ENCODE data around the gene E2F8. TPM values are rescaled to one million over a fixed set of nuclear protein-coding genes. Genes with fewer than 3 reads are reported as not detected.

The E2F8 gene
- total RNA-seq, 2 experiments from 2014 or later: 53.3 to 59.7 TPM

- Mint-ChIP-seq H3K4me3 (no peak overlapping the region), H3K27me3 (peaks cover 42% of the 10 kb centered on the region), H3K4me1 (peaks cover 26% of the 10 kb centered on the region), H3K9me3 (peaks cover 4% of the 10 kb centered on the region), H3K36me3 (ENCODE audit: low read depth) (peaks cover 11% of the 10 kb centered on the region), H3K27ac (no peak overlapping the region)
- DNase-seq: no peak
- ChIA-PET CTCF (interaction anchor here (0.5 to 2.3 kb wide), 2 partner anchors 9 to 424 kb away, joined by 3 to 8 read pairs; no protein-coding TSS in a partner anchor), POLR2A (interaction anchor here (0.7 kb wide), 1 partner anchor 9 kb away, joined by 4 read pairs; no protein-coding TSS in a partner anchor)
Observed at GRCh38 chr11:19244621-19245020, 3.9 kb upstream of the E2F8 start.

GRCh38 chr11:19244084-19244483 is 3.3 kb upstream of the E2F8 start:
- H3K27me3 Mint-ChIP-seq: peaks cover 37% of the 10 kb centered on the region
- H3K36me3 Mint-ChIP-seq (ENCODE audit: low read depth): peaks cover 15% of the 10 kb centered on the region
- H3K27ac Mint-ChIP-seq: no peak overlapping the region
- ChIA-PET POLR2A (interaction anchor here (0.7 kb wide), 1 partner anchor 8 kb away, joined by 4 read pairs; no protein-coding TSS in a partner anchor), CTCF (interaction anchor here (1.0 kb wide), 1 partner anchor 16 kb away, joined by 3 read pairs; no protein-coding TSS in a partner anchor)
- DNase-seq: no peak
- H3K4me1 Mint-ChIP-seq: peaks cover 30% of the 10 kb centered on the region
- H3K4me3 Mint-ChIP-seq: no peak overlapping the region
- no peaks in the 10 kb centered on the region for H3K9me3 Mint-ChIP-seq

GRCh38 chr11:19243613-19244012 is 2.9 kb upstream of the E2F8 start:
- ChIA-PET POLR2A (no interaction called here), CTCF (interaction anchor here (1.0 kb wide), 1 partner anchor 16 kb away, joined by 3 read pairs; no protein-coding TSS in a partner anchor)
- no peak overlapping the region for H3K27ac Mint-ChIP-seq
- H3K9me3 Mint-ChIP-seq: no peaks in the 10 kb centered on the region
- H3K4me1 Mint-ChIP-seq: peaks cover 34% of the 10 kb centered on the region
- H3K4me3 Mint-ChIP-seq: no peak overlapping the region
- no peak for DNase-seq
- H3K36me3 Mint-ChIP-seq (ENCODE audit: low read depth): peaks cover 20% of the 10 kb centered on the region
- H3K27me3 Mint-ChIP-seq: peaks cover 32% of the 10 kb centered on the region

- H3K4me3 Mint-ChIP-seq: peak overlapping the region; percentile 98
- POLR2A ChIA-PET: no interaction called here
- CTCF ChIA-PET: interaction anchor here (1.0 kb wide), 1 partner anchor 17 kb away, joined by 3 read pairs; no protein-coding TSS in a partner anchor
Observed at GRCh38 chr11:19243143-19243542, 2.4 kb upstream of the E2F8 start.

GRCh38 chr11:19242179-19242932 is 1.6 kb upstream of the E2F8 start:
- peak; percentile 13 for DNase-seq
- peak overlapping the region; percentile 92 for H3K27ac Mint-ChIP-seq
- ChIA-PET POLR2A (no interaction called here), CTCF (interaction anchor here (0.8 kb wide), 1 partner anchor 8 kb away, joined by 5 read pairs; no protein-coding TSS in a partner anchor)
- peaks cover 23% of the 10 kb centered on the region for H3K27me3 Mint-ChIP-seq
- H3K36me3 Mint-ChIP-seq (ENCODE audit: low read depth): peaks cover 30% of the 10 kb centered on the region
- no peaks in the 10 kb centered on the region for H3K9me3 Mint-ChIP-seq
- peaks cover 41% of the 10 kb centered on the region for H3K4me1 Mint-ChIP-seq
- H3K4me3 Mint-ChIP-seq: peak overlapping the region; percentile 98

More at GRCh38 chr11:19243143-19243542, 2.4 kb upstream of the E2F8 start:
- H3K27me3 Mint-ChIP-seq: peaks cover 27% of the 10 kb centered on the region
- H3K27ac Mint-ChIP-seq: no peak overlapping the region
- peaks cover 38% of the 10 kb centered on the region for H3K4me1 Mint-ChIP-seq
- H3K36me3 Mint-ChIP-seq (ENCODE audit: low read depth): peaks cover 23% of the 10 kb centered on the region
- peak; percentile 10 for DNase-seq
- H3K9me3 Mint-ChIP-seq: no peaks in the 10 kb centered on the region

- Mint-ChIP-seq H3K36me3 (ENCODE audit: low read depth) (peaks cover 39% of the 10 kb centered on the region), H3K4me3 (peak overlapping the region; percentile 98), H3K27me3 (peaks cover 15% of the 10 kb centered on the region), H3K4me1 (peaks cover 44% of the 10 kb centered on the region), H3K27ac (peak overlapping the region; percentile 92), H3K9me3 (no peaks in the 10 kb centered on the region)
- DNase-seq: peak; percentile 73
- ChIA-PET CTCF (interaction anchor here (0.7 to 1.1 kb wide), 3 partner anchors 9 to 171 kb away, joined by 3 to 5 read pairs (median 5); no protein-coding TSS in a partner anchor), POLR2A (interaction anchor here (1.1 kb wide), 1 partner anchor 19 kb away, joined by 3 read pairs; no protein-coding TSS in a partner anchor)
Observed at GRCh38 chr11:19241260-19242178, 774 bp upstream of the E2F8 start.

GRCh38 chr11:19239039-19239438 is 1.7 kb downstream of the E2F8 start:
- Mint-ChIP-seq H3K9me3 (no peaks in the 10 kb centered on the region), H3K4me3 (peak overlapping the region; percentile 75), H3K27me3 (peaks cover 6% of the 10 kb centered on the region), H3K4me1 (peaks cover 45% of the 10 kb centered on the region), H3K36me3 (ENCODE audit: low read depth) (peaks cover 62% of the 10 kb centered on the region), H3K27ac (no peak overlapping the region)
- CTCF ChIA-PET: no interaction called here
- POLR2A ChIA-PET: no interaction called here
- DNase-seq: no peak

- H3K4me3 Mint-ChIP-seq: no peak overlapping the region
- no peak for DNase-seq
- ChIA-PET CTCF (interaction anchor here (0.5 to 1.0 kb wide), 3 partner anchors 9 to 921 kb away, joined by 3 to 4 read pairs (median 3); no protein-coding TSS in a partner anchor), POLR2A (no interaction called here)
- H3K4me1 Mint-ChIP-seq: peaks cover 38% of the 10 kb centered on the region
- H3K9me3 Mint-ChIP-seq: no peaks in the 10 kb centered on the region
- H3K36me3 Mint-ChIP-seq (ENCODE audit: low read depth): peaks cover 68% of the 10 kb centered on the region
- peaks cover 2% of the 10 kb centered on the region for H3K27me3 Mint-ChIP-seq
- peak overlapping the region; percentile 9 for H3K27ac Mint-ChIP-seq
Observed at GRCh38 chr11:19237813-19238212, 2.9 kb downstream of the E2F8 start.

- Mint-ChIP-seq H3K36me3 (ENCODE audit: low read depth) (peaks cover 69% of the 10 kb centered on the region), H3K27ac (no peak overlapping the region), H3K9me3 (no peaks in the 10 kb centered on the region), H3K27me3 (no peaks in the 10 kb centered on the region), H3K4me1 (peaks cover 34% of the 10 kb centered on the region), H3K4me3 (no peak overlapping the region)
- ChIA-PET CTCF (interaction anchor here (0.5 to 1.0 kb wide), 3 partner anchors 9 to 921 kb away, joined by 3 to 4 read pairs (median 3); no protein-coding TSS in a partner anchor), POLR2A (no interaction called here)
- no peak for DNase-seq
Observed at GRCh38 chr11:19237381-19237780, 3.4 kb downstream of the E2F8 start.

- no peak overlapping the region for H3K27ac Mint-ChIP-seq
- CTCF ChIA-PET: interaction anchor here (0.6 to 0.8 kb wide), 2 partner anchors 33 to 1503 kb away, joined by 3 read pairs; no protein-coding TSS in a partner anchor
- H3K4me3 Mint-ChIP-seq: no peak overlapping the region
- H3K36me3 Mint-ChIP-seq (ENCODE audit: low read depth): peaks cover 85% of the 10 kb centered on the region
- POLR2A ChIA-PET: no interaction called here
- no peaks in the 10 kb centered on the region for H3K27me3 Mint-ChIP-seq
- DNase-seq: no peak
- H3K9me3 Mint-ChIP-seq: no peaks in the 10 kb centered on the region
- peaks cover 43% of the 10 kb centered on the region for H3K4me1 Mint-ChIP-seq
Observed at GRCh38 chr11:19234231-19234817, 6.4 kb downstream of the E2F8 start.

- H3K27me3 Mint-ChIP-seq: no peaks in the 10 kb centered on the region
- H3K4me1 Mint-ChIP-seq: peaks cover 33% of the 10 kb centered on the region
- ChIA-PET CTCF (interaction anchor here (1.5 kb wide), 1 partner anchor 46 kb away, joined by 4 read pairs; no protein-coding TSS in a partner anchor), POLR2A (no interaction called here)
- H3K4me3 Mint-ChIP-seq: no peak overlapping the region
- peak overlapping the region; percentile 25 for H3K27ac Mint-ChIP-seq
- H3K36me3 Mint-ChIP-seq (ENCODE audit: low read depth): peaks cover 87% of the 10 kb centered on the region
- no peak for DNase-seq
- H3K9me3 Mint-ChIP-seq: no peaks in the 10 kb centered on the region
Observed at GRCh38 chr11:19232910-19233503, 7.7 kb downstream of the E2F8 start.

GRCh38 chr11:19229671-19230070 is 11.1 kb downstream of the E2F8 start:
- Mint-ChIP-seq H3K27me3 (no peaks in the 10 kb centered on the region), H3K27ac (no peak overlapping the region), H3K9me3 (no peaks in the 10 kb centered on the region), H3K4me1 (peaks cover 21% of the 10 kb centered on the region), H3K4me3 (no peak overlapping the region), H3K36me3 (ENCODE audit: low read depth) (peaks cover 83% of the 10 kb centered on the region)
- no peak for DNase-seq
- POLR2A ChIA-PET: interaction anchor here (0.6 kb wide), 1 partner anchor 76 kb away, joined by 4 read pairs; no protein-coding TSS in a partner anchor
- CTCF ChIA-PET: interaction anchor here (0.7 kb wide), 1 partner anchor 115 kb away, joined by 3 read pairs; no protein-coding TSS in a partner anchor

All from activated CD4-positive, alpha-beta T cell treated with anti-CD3 and anti-CD28 coated beads, Interleukin-2, amount 10 ng/mL, durations not matched to agents 7 days and 5 days (primary cell).